HG02571 (cell line): Measurements from ENCODE around the gene PRPH2.
"Not testable (repeated sequence)": the region's sequence is repeated elsewhere in the genome, so short reads cannot be mapped to it uniquely, and the experiment has no call there.

Experiments
- ATAC-seq: cut with Tn5 transposase; IDR thresholded peaks from one replicate; pipeline ENCODE4 v1.9.1; 2021; ENCODE audit warnings: mild to moderate bottlenecking, moderate library complexity; ENCODE audit not compliant: unreplicated experiment

Gene PRPH2

DNA sequence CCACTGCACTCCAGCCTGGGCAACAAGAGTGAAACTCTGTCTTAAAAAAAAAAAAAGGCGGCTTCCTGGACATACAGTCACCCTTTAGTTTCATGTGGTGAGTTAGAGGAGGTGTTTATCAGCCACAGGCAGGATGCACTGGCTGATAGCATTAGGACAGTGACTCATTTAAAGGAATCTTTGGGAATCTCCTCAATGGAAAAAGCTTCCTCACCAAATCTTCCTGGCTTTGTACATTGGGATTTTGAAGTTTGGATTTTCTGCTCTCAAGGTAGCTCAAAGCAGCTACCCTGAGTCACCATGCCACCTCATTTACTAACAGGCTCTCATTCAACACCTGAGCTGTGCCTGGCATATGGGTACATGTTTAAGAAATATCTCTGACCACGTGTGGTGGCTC lies 20.2 kb downstream of the PRPH2 start:
- no peak for ATAC-seq

DNA sequence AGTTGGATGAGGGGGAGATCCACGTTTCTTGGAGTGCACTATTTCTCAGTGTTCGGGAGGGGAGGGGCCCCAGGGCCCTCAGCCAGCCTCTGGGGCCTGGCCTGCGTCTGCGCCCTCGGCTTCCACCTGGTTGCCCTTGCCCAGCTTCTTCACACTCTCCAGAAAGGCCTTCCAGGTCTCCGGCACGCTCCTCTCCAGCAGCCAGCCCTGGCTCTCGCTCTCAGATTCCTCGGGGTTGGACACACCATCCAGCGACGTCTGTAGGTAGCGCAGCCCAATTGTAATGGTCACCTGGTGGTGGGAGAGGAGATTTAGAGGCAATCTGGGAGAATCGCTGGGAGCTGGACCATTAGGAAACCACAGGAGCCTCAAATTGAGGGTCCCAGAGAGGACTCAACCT lies 24.2 kb downstream of the PRPH2 start:
- ATAC-seq, result no peak

GRCh38 chr6:42697268-42697655 lies 25.1 kb downstream of the PRPH2 start:
- ATAC-seq, result no peak

GRCh38 chr6:42696526-42697267 lies 25.7 kb downstream of the PRPH2 start:
- ATAC-seq, result no peak

DNA sequence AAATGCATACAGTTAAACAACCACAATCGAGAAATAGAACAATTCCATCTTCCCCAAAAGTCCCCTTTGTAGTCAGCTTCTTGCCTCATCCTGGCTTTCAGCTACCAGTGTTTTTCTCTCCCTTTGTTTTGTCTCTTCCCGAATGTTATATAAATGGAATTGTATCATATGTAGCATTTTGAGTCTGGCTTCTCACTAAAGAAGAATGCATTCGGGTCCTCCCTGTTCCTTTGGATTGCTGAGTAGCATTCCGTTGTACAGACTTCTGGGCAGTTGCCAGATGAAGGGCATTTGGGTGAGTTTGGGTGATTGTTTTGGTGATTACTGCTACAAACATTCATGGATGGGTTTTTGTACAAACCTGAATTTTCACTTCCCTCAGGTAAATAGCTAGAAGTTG lies 27.8 kb downstream of the PRPH2 start:
- no peak for ATAC-seq

GRCh38 chr6:42693725-42694323 lies 28.6 kb downstream of the PRPH2 start:
- no peak for ATAC-seq

DNA sequence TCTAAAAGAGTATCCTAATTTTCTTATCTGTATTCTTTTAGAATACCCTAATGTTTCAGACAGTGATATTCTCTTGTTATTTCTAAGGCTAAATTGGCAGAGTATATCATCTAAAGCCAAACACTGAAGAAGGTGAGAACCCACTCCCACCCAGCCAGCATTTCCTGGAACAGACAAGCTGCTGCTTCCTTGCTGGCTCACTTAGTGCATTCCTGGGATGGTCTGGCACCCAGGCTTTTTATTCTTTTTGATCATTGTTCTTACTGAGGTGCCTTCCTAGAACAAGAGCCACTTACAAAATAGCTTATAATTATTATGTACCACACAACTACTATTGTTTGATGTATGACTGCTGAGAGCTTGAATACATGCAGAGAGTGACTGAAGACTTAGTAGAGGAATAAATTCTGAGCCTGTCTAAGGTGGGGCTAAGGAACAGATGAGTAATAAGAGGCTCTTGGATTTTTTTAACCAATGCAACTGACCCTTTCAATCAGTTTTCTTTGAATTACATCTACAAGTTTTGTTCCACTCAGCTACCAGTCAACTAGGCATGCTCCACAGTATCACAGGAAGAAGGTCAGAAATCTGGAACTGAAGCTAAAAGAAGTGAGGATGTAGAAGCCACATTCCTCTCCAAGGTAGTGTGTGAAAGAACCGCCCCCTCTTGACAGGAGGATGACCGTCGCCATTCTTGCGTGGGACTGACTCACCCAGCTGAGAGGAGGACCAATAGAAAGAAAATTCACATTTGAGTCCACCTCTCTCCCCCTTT lies 30.1 kb downstream of the PRPH2 start:
- no peak for ATAC-seq

- no peak for ATAC-seq
These were observed 31.5 kb downstream of the PRPH2 start for GRCh38 chr6:42690872-42691271.

- ATAC-seq, result no peak
These were observed 32.2 kb downstream of the PRPH2 start for GRCh38 chr6:42690151-42690702.

- no peak for ATAC-seq
These were observed 33.0 kb downstream of the PRPH2 start for GRCh38 chr6:42689371-42689770.

GRCh38 chr6:42688281-42688680 lies 34.1 kb downstream of the PRPH2 start:
- no peak for ATAC-seq

DNA sequence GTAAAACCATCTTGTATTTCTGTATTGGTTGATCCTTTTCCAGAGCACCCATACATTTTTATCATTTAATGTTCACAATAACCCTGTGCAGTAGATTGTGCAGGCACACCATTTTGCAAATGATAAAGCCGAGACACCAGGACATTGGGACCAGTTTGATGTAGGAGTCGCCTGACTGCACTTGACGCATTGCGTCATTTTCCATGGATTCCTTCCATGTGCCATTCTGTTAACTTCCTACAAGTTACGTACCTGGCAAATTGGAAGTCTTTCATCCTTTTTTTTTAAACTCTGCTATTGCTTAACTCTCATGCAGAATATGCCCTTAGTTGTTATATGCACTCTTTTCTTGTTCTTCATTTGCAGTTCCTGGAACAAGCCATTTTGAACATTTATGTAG lies 43.0 kb downstream of the PRPH2 start:
- no peak for ATAC-seq

GRCh38 chr6:42674780-42675179 lies 47.6 kb downstream of the PRPH2 start:
- no peak for ATAC-seq

DNA sequence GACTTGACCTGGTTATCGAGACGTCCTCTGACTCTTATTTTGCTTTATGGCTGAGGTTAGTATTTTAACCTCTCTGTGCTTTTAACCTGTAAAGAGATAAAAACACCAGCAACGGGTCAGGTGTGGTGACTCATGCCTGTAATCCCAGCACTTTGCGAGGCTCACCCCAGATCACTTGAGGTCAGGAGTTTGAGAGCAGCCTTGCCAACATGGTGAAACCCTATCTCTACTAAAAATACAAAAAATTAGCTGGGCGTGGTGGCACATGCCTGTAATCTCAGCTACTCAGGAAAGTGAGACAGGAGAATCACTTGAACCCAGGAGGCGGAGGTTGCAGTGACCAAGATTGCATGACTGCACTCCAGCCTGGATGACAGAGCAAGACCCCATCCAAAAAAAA lies 48.0 kb downstream of the PRPH2 start:
- not testable (repeated sequence) for ATAC-seq

DNA sequence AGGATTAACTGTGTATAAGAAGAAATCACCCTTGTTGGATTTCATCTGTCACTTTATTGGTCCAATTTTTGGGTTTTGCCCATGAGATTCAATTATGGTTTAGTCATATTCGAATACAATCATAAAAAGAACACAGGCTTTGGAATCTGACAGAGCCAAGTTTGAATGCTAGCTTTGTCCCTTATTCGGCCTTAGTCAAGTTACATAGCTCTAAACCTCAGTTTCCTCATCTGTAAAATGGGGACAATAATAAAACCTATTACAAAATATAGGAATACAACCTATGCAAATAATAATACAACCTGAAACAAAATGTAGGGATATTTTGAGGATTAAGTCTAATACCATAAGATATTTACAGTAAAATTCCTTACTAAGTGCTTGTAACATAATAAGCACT lies 57.7 kb downstream of the PRPH2 start:
- no peak for ATAC-seq

DNA sequence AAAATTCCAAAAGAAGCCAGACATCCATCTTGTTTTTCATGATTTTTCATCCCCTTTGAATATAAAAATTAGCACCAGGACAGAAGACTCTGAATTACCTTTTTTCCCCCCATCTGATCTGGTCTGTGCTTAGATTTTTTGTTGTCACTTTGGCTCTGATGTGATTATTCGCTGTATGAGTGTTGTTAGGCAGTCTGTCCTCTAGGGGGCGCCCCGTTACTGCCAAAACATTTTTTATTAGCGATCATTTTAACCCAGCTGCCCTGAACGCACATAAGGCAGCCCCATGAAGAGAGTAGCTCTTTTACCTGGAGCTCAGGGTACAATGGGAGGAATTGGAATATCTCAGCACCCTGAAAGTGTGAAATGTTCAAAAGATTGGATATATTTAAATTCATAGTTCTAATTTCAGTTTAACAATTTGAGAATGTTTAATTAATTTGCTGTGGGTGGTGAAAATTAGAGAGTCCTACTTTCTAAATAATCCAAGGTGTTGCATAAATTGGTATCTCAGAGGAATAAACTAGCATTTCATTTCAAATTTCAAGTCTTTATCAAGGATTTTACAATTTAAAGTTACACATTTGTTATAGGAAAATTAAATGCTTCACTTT lies 60.8 kb downstream of the PRPH2 start:
- no peak for ATAC-seq

DNA sequence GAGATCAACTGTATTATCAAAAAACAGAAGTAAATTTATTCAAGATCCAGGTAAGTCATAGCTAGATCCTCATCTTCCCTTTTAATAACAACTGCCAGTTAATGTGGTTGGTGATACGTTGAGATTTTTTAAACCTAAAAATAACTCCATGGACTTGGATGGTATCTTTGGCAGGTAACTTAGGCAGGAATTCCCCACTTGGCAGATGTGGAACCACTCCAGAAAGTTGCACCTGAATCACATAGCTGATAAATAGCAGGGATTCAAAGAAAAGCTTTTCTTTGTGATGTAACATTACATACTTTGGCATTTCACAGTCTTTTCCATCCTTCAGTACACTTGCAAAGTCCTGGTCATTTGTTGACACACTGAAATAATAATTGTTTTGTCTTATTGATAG lies 62.6 kb downstream of the PRPH2 start:
- ATAC-seq, result no peak

DNA sequence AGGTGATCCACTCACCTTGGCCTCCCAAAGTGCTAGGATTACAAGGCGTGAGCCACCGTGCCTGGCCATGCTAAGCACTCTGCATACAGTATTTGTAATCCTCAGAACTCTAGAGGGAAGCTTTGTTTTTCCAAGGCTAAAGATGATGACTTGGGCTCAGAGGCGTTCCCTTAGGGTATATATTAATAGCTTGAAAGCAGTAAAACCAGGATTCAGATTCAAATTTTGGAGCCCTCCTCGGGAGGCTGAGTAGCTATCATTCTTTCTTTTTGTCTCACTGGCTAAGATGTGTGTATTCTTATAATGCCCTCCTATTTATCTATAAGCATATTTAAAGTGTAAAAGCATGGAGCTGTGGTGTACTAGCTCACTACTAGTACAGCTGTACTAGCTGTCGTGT lies 68.5 kb downstream of the PRPH2 start:
- ATAC-seq, result no peak

DNA sequence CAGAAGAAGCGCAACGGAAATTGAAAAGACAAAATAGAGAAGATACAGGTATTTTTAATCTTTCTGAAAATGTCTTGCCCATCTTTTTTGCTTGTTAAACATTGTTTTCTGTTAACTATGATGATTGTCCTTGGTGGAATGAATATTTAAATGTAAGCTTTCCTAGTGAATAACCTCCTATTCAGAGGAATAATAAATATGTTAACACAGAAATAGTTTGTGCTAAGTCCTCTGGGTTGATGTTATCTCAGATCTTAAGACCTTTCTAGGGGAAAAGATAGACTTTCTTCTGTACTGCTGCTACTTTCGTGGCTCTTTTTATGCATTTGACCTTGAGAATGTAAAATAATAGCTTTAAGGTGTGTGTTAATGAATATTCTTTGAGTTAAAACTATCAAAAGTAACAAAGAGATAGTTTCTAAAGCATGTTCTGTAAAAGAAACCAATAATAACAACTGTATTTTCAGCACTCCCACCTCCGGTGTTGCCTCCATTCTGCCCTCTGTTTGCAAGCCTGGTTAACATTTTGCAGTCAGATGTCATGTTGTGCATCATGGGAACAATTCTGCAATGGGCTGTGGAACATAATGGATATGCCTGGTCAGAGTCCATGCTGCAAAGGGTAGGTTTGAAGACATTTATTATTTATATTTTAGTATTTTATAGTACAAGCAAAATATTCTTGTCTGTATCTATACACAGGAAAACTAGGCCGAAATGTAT lies 70.2 kb downstream of the PRPH2 start:
- no peak for ATAC-seq
